K562 (cell line): Measurements from ENCODE around the gene ERAP2. TPM values are rescaled to one million over a fixed set of nuclear protein-coding genes. Genes with fewer than 3 reads are reported as not detected.

Experiments
- ATAC-seq: fragments of 200-7000 bp; cut with Tn5 transposase; 3 replicates; pipeline ENCODE4 v1.9.1; 2020; ENCODE audit warnings: moderate library complexity
- BruUV-seq: library from RNA; stranded (reverse); fragments of 400-500 nt; replicated peaks from 2 replicates; lab custom pipeline; 2021; lab: Mats Ljungman, UMichigan
- CTCF ChIA-PET: fragments of 300-600 bp; formaldehyde crosslinking; extraction: SDS; loops from one replicate; lab custom pipeline; 2021; ENCODE audit warnings: low intra/inter-chr PET ratio; lab: Yijun Ruan, JAX
- POLR2A ChIA-PET: fragments of 300-600, 350-650 bp; sonication (Branson Sonifier 250); formaldehyde crosslinking; extraction: SDS; loops from one replicate; lab custom pipeline; 2021; ENCODE audit warnings: antibody characterized with exemption, inconsistent platforms; lab: Yijun Ruan, JAX
- DNase-seq, 4 experiments: peaks; one replicate each; pipeline versions ENCODE4 v3.0.0 to v3.0.0-alpha.2; 2011 to 2018; ENCODE audit warnings: low spot score in 3 of 4, mixed read lengths in 3 of 4; ENCODE audit errors: extremely low read depth in 1 of 4
- FAIRE-seq: peaks from 2 replicates; lab custom pipeline; 2011; peaks lifted over from hg19 to GRCh38; lab: Jason Lieb, UNC
- H2AFZ ChIP-seq: 2 replicates; pipeline ENCODE4 v1.6.0; 2011; ENCODE audit warnings: low read depth, low read length, control low read depth, inconsistent platforms
- H3K27ac ChIP-seq: fragments of 200-600 bp; 3 replicates; pipeline ENCODE4 v1.8.0; 2011; ENCODE audit warnings: low read depth, mild to moderate bottlenecking, control low read depth, inconsistent platforms, low read length, moderate library complexity, mixed read lengths; ENCODE audit errors: extremely low read depth
- H3K27me3 ChIP-seq, 2 experiments: fragments of 300-600 bp in 1 of 2; 2 replicates in 1 of 2; 3 replicates in 1 of 2; pipeline versions ENCODE4 v1.6.0 to v1.8.0; 2011; ENCODE audit warnings: inconsistent platforms in 2 of 2, low read length in 2 of 2, mild to moderate bottlenecking in 1 of 2, mixed read lengths in 1 of 2, moderate library complexity in 1 of 2; ENCODE audit not compliant: control insufficient read depth in 2 of 2, insufficient read depth in 2 of 2
- H3K36me3 ChIP-seq: fragments of 300-600 bp; 3 replicates; pipeline ENCODE4 v1.8.0; 2011; ENCODE audit warnings: mild to moderate bottlenecking, low read length, inconsistent platforms; ENCODE audit not compliant: control insufficient read depth, insufficient read depth
- H3K4me1 ChIP-seq, 2 experiments: fragments of 200-600 bp in 1 of 2; replicated peaks in 1 of 2; 2 replicates in 1 of 2; 3 replicates in 1 of 2; pipeline versions ENCODE4 v1.5.1 to v1.8.0; 2011; ENCODE audit warnings: inconsistent platforms in 2 of 2, low read length in 2 of 2, mild to moderate bottlenecking in 1 of 2, mixed read lengths in 1 of 2, moderate library complexity in 1 of 2; ENCODE audit not compliant: control insufficient read depth in 2 of 2, insufficient read depth in 2 of 2
- H3K4me2 ChIP-seq: 2 replicates; pipeline ENCODE4 v1.6.1; 2011; ENCODE audit warnings: low read length, control low read depth, inconsistent platforms, mixed read lengths; ENCODE audit not compliant: insufficient read depth
- H3K4me3 ChIP-seq: fragments of 200-600 bp; sonication (generic), shearing (Covaris generic); 2 replicates; pipeline ENCODE4 v1.5.1; 2016; ENCODE audit warnings: control low read depth, inconsistent platforms
- H3K79me2 ChIP-seq: fragments of 200-600 bp; 3 replicates; pipeline ENCODE4 v1.8.0; 2011; ENCODE audit warnings: low read length, inconsistent platforms; ENCODE audit not compliant: control insufficient read depth, insufficient read depth
- H3K9ac ChIP-seq, 2 experiments: 2 replicates each; pipeline versions ENCODE4 v1.6.0 to v1.6.1; 2011; ENCODE audit warnings: low read depth in 2 of 2, low read length in 2 of 2, control low read depth in 1 of 2, inconsistent platforms in 1 of 2, mild to moderate bottlenecking in 1 of 2, mixed read lengths in 1 of 2; ENCODE audit not compliant: insufficient read depth in 1 of 2
- H3K9me1 ChIP-seq: one replicate; pipeline ENCODE4 v1.6.0; 2011; ENCODE audit warnings: inconsistent platforms, mild to moderate bottlenecking, low read length, moderate library complexity; ENCODE audit not compliant: control insufficient read depth, insufficient read depth
- H3K9me3 ChIP-seq: replicated peaks from 2 replicates; pipeline ENCODE4 v1.5.1; 2011; ENCODE audit warnings: low read depth, low read length, inconsistent platforms; ENCODE audit not compliant: control insufficient read depth, insufficient read depth
- H4K20me1 ChIP-seq: replicated peaks from 2 replicates; pipeline ENCODE4 v1.6.1; 2011; ENCODE audit warnings: low read length, inconsistent platforms, mixed read lengths; ENCODE audit not compliant: control insufficient read depth, insufficient read depth
- ELK3 ChIP-seq: fragments of 450-650 bp; formaldehyde crosslinking; IDR thresholded peaks from 2 replicates; pipeline ENCODE4 v1.4.0; 2020; ENCODE audit warnings: mild to moderate bottlenecking
- FOS ChIP-seq: IDR thresholded peaks from 3 replicates; pipeline ENCODE4 v1.6.1; 2011; ENCODE audit not compliant: insufficient read length; ENCODE audit errors: extremely low read depth
- FOXA1 ChIP-seq: fragments of 450-650 bp; IDR thresholded peaks from 2 replicates; pipeline ENCODE4 v1.6.1; 2016; ENCODE audit warnings: mild to moderate bottlenecking, borderline replicate concordance
- MAFF ChIP-seq: IDR thresholded peaks from 2 replicates; pipeline ENCODE4 v1.6.1; 2012; ENCODE audit warnings: low read length, improper control_type of control experiment
- PCBP1 ChIP-seq: fragments of 200-400 bp; formaldehyde crosslinking; IDR thresholded peaks from 2 replicates; pipeline ENCODE4 v1.6.1; 2018; ENCODE audit warnings: mild to moderate bottlenecking, low read depth, low read length; ENCODE audit not compliant: poor library complexity, severe bottlenecking
- SIX5 ChIP-seq, 2 experiments: IDR thresholded peaks; 2 replicates each; pipeline ENCODE4 v1.6.1; 2011; ENCODE audit warnings: low read length in 2 of 2, borderline replicate concordance in 1 of 2, low read depth in 1 of 2, mild to moderate bottlenecking in 1 of 2, moderate library complexity in 1 of 2; ENCODE audit not compliant: insufficient read depth in 1 of 2
- TRIM24 ChIP-seq, 2 experiments: fragments of 450-650 bp; IDR thresholded peaks; 2 replicates each; pipeline ENCODE4 v1.6.1; 2016
- ZNF740 ChIP-seq, 3 experiments: fragments of 200-800 bp in 1 of 3; sonication (Bioruptor generic) in 1 of 3; sonication (generic) in 1 of 3; formaldehyde crosslinking in 1 of 3; IDR thresholded peaks; 2 replicates each; pipeline versions ENCODE4 v1.6.1 to v1.8.0; 2016 to 2022; ENCODE audit warnings: mild to moderate bottlenecking in 2 of 3, missing compliant biosample characterization in 2 of 3, missing genetic modification characterization in 2 of 3, missing genetic modification reagents in 1 of 3
- WGBS: fragments of 100-300 bp; shearing (Covaris generic); methylation state at CpG from one replicate; pipeline ENCODE4 v1.1.6; 2016; ENCODE audit warnings: low coverage, mixed read lengths; ENCODE audit not compliant: insufficient coverage; ENCODE audit errors: missing lambda C conversion rate; 5-methylcytosine and 5-hydroxymethylcytosine counted together
- in situ Hi-C: fragments of 300-500 bp; cut with MboI; formaldehyde crosslinking; loops from 4 replicates; pipeline ENCODE4 v1.15.0; 2018; ENCODE audit warnings: inconsistent platforms, mixed read lengths
- intact Hi-C: fragments of 100-400 bp; cut with micrococcal nuclease; formaldehyde crosslinking; loops from 2 replicates; pipeline ENCODE4 v1.14.2; 2022
- polyA plus RNA-seq, 8 experiments: library from polyadenylated mRNA; depleted of rRNA in 4 of 8; stranded (reverse) in 5 of 8; unstranded in 3 of 8; fragments of >200 nt; fragmentation: Nextera tagmentation in 2 of 8; fragmentation: Illumina TruSeq in 1 of 8; extraction: Ambion mirVana in 2 of 8; extraction: Trizol in 1 of 8; gene quantifications; 2 replicates each; pipeline versions ENCODE4 v1.2.1 to v1.2.3, GENCODE V29; 2011 to 2014; ENCODE audit warnings: inconsistent platforms in 1 of 8, missing spikeins in 1 of 8
- total RNA-seq, 7 experiments: library from RNA; depleted of rRNA in 6 of 7; stranded (reverse); fragments of >200 nt in 6 of 7; fragmentation: Illumina TruSeq in 2 of 7; extraction: Trizol in 2 of 7; gene quantifications; 2 replicates each; pipeline versions ENCODE4 v1.2.1 to v1.2.3, GENCODE V29; 2011 to 2021; ENCODE audit warnings: low replicate concordance in 1 of 7

The ERAP2 gene
- total and polyA plus RNA-seq, 9 of the 15 experiments (the other 6 are each of a cell fraction or from before 2014, with no cell fraction given), result 0.93 to 4.0 (median 2.1) TPM

- Histone ChIP-seq H4K20me1 (no peaks in the 10 kb centered on the region), H3K4me1 (peaks cover 0 to 3% of the 10 kb centered on the region in 2 experiments; a peak in 2 of 5 replicates), H3K4me2 (no peak overlapping the region), H3K4me3 (no peak overlapping the region), H3K79me2 (no peaks in the 10 kb centered on the region), H2AFZ (peak overlapping the region; percentile 26; the same call in 1 of the 2 replicates), H3K36me3 (no peaks in the 10 kb centered on the region), H3K9ac (no peak overlapping the region), H3K27ac (no peak overlapping the region), H3K9me3 (no peaks in the 10 kb centered on the region), H3K27me3 (no peaks in the 10 kb centered on the region), H3K9me1 (no peaks in the 10 kb centered on the region)
- in situ Hi-C loops (no loop called here), intact Hi-C loops (no loop called here)
- TF ChIP-seq SIX5 (IDR thresholded peaks at IDR 0.05; ENCODE audit: borderline replicate concordance in 1 of 2, insufficient read depth in 1 of 2, low read depth in 1 of 2, low read length in 2 of 2), result no peak
- TF ChIP-seq TRIM24 (IDR thresholded peaks at IDR 0.05), result no peak
- no peak for TF ChIP-seq ZNF740 (CRISPR knock-in tag; IDR thresholded peaks at IDR 0.05)
- TF ChIP-seq ZNF740 (tag; IDR thresholded peaks at IDR 0.05), result no peak
- TF ChIP-seq FOS, result no peak
- no peak for TF ChIP-seq FOXA1
- no peak for TF ChIP-seq MAFF
- no peak for TF ChIP-seq PCBP1
- TF ChIP-seq ELK3 (CRISPR knock-in tag), result no peak
- 59% methylated on average over 14 of the region's 14 CpGs for whole genome bisulfite sequencing
- no peak for FAIRE-seq
- ChIA-PET CTCF (no interaction called here), POLR2A (interaction anchor here (1.4 kb wide), 1 partner anchor 21 kb away, joined by 4 read pairs; no protein-coding TSS in a partner anchor)
- no peak for ATAC-seq
- no TSS peak for BruUV-seq
- DNase-seq, result no peak
Measured at GRCh38 chr5:96837303-96837702, 39.0 kb upstream of the ERAP2 start.
